ENCODE data around the gene CCL7. TPM values are rescaled to one million over a fixed set of nuclear protein-coding genes. Genes with fewer than 3 reads are reported as not detected.

The CCL7 gene
- total RNA-seq, 1 experiment from 2014 or later: 0.31 TPM

Other genes with a start within 250 kb of the CCL7 start
- gene CCL2, start 14.9 kb upstream of the CCL7 start, total RNA-seq (2021; ENCODE audit: unreplicated experiment): 513 TPM
- gene CCL11, start 15.5 kb downstream of the CCL7 start, total RNA-seq (2021; ENCODE audit: unreplicated experiment): not detected
- gene CCL8, start 49.2 kb downstream of the CCL7 start, total RNA-seq (2021; ENCODE audit: unreplicated experiment): not detected
- not detected for gene CCL13, start 86.3 kb downstream of the CCL7 start, total RNA-seq (2021; ENCODE audit: unreplicated experiment)
- gene CCL1, start 93.0 kb downstream of the CCL7 start, total RNA-seq (2021; ENCODE audit: unreplicated experiment): not detected